ENCODE data around the gene UBE2L3.

DNA sequence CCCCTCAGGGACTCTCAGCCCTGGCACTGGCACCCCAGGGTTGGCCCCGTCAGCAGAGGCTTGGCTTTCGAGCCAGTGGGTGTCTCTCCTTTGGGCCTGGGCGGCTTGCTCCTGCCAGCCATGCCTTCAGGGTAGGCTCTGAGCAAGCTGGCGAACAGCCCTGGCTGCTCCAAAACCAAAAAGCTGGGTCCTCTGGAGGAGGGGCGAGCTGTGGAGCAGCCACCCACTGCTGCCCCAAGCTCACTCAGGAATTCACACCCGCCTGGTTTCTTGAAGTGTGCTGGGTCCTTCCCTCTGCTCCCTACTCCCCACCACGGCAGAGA is 56.1 kb downstream of the UBE2L3 start:
- no peak for TF ChIP-seq GATA2 (IDR thresholded peaks at IDR 0.05; ENCODE audit: low read depth, low read length)
- no peak for TF ChIP-seq GATA3 (IDR thresholded peaks at IDR 0.05; ENCODE audit: low read depth, low read length)

Measured in SH-SY5Y (cell line).